H1 (cell line): Measurements from ENCODE around the gene TMEM63C. TPM values are rescaled to one million over a fixed set of nuclear protein-coding genes. Genes with fewer than 3 reads are reported as not detected.

ENCODE experiments used
- CTCF ChIA-PET: fragments of 300-600 bp; sonication (Branson Sonifier 250); formaldehyde crosslinking; loops from one replicate; lab custom pipeline; 2021; ENCODE audit not compliant: partially characterized antibody; lab: Charles Lee
- POLR2A ChIA-PET: fragments of 300-600 bp; sonication (Branson Sonifier 250); formaldehyde crosslinking; loops from one replicate; lab custom pipeline; 2021; ENCODE audit warnings: inconsistent platforms; ENCODE audit not compliant: partially characterized antibody; lab: Charles Lee
- DNase-seq, 2 experiments: peaks; one replicate each; pipeline versions ENCODE4 v3.0.0 to v3.0.0-alpha.2; 2010 to 2022; ENCODE audit warnings: low spot score in 2 of 2, low read depth in 1 of 2, mixed read lengths in 1 of 2
- FAIRE-seq: peaks from 2 replicates; lab custom pipeline; 2011; peaks lifted over from hg19 to GRCh38; lab: Jason Lieb, UNC
- H2AFZ ChIP-seq: 2 replicates; pipeline ENCODE4 v1.8.1; 2012; ENCODE audit warnings: low read length, inconsistent platforms
- H2AK5ac ChIP-seq: 2 replicates; pipeline ENCODE4 v1.6.1; 2013; ENCODE audit warnings: low read depth, low read length
- H2BK120ac ChIP-seq: replicated peaks from 2 replicates; pipeline ENCODE3; 2013; ENCODE audit warnings: low read depth, low read length, inconsistent platforms
- H2BK12ac ChIP-seq: 2 replicates; pipeline ENCODE4 v1.6.1; 2013; ENCODE audit warnings: low read depth, low read length
- H2BK15ac ChIP-seq: 2 replicates; pipeline ENCODE4 v1.6.1; 2013; ENCODE audit warnings: low read length
- H2BK20ac ChIP-seq: 2 replicates; pipeline ENCODE4 v1.6.1; 2013; ENCODE audit warnings: low read length
- H2BK5ac ChIP-seq: 2 replicates; pipeline ENCODE4 v1.6.1; 2013; ENCODE audit warnings: low read depth, low read length
- H3K14ac ChIP-seq: 2 replicates; pipeline ENCODE4 v1.6.1; 2013; ENCODE audit warnings: inconsistent platforms; ENCODE audit not compliant: insufficient read length
- H3K18ac ChIP-seq: 2 replicates; pipeline ENCODE4 v1.6.1; 2013; ENCODE audit warnings: low read length; ENCODE audit errors: extremely low read depth
- H3K23ac ChIP-seq: 2 replicates; pipeline ENCODE4 v1.6.1; 2013; ENCODE audit warnings: inconsistent platforms; ENCODE audit not compliant: insufficient read length
- H3K23me2 ChIP-seq: 2 replicates; pipeline ENCODE4 v1.6.1; 2013; ENCODE audit warnings: low read depth, low read length
- H3K27ac ChIP-seq: 2 replicates; pipeline ENCODE4 v1.6.1; 2011; ENCODE audit warnings: low read depth, low read length, inconsistent platforms
- H3K27me3 ChIP-seq, 4 experiments: replicated peaks in 1 of 4; 1 replicate in 1 of 4; 2 replicates in 3 of 4; pipeline versions ENCODE4 v1.6.1 to v1.8.1; 2011 to 2013; ENCODE audit warnings: low read length in 3 of 4, mild to moderate bottlenecking in 3 of 4, inconsistent platforms in 2 of 4, mixed read lengths in 2 of 4, moderate library complexity in 1 of 4; ENCODE audit not compliant: control insufficient read depth in 3 of 4, insufficient read depth in 3 of 4; ENCODE audit errors: extremely low read depth in 1 of 4
- H3K36me3 ChIP-seq, 4 experiments: 2 replicates each; pipeline versions ENCODE4 v1.6.1 to v1.8.1; 2011 to 2013; ENCODE audit warnings: mild to moderate bottlenecking in 4 of 4, low read length in 3 of 4, moderate library complexity in 2 of 4, control low read depth in 1 of 4, inconsistent platforms in 1 of 4; ENCODE audit not compliant: insufficient read depth in 4 of 4, control insufficient read depth in 2 of 4
- H3K4ac ChIP-seq: replicated peaks from 2 replicates; pipeline ENCODE3; 2013; ENCODE audit warnings: low read length, low read depth, mixed read lengths, inconsistent platforms; ENCODE audit not compliant: insufficient read length
- H3K4me1 ChIP-seq, 4 experiments: replicated peaks in 1 of 4; 1 replicate in 1 of 4; 2 replicates in 3 of 4; pipeline versions ENCODE4 v1.6.1 to v1.8.1; 2011 to 2013; ENCODE audit warnings: low read length in 3 of 4, inconsistent platforms in 2 of 4, mixed read lengths in 1 of 4; ENCODE audit not compliant: insufficient read depth in 4 of 4, control insufficient read depth in 3 of 4
- H3K4me2 ChIP-seq, 2 experiments: 2 replicates each; pipeline versions ENCODE4 v1.6.1 to v1.8.1; 2011 to 2013; ENCODE audit warnings: low read depth in 2 of 2, low read length in 2 of 2, control low read depth in 1 of 2, inconsistent platforms in 1 of 2, mild to moderate bottlenecking in 1 of 2; ENCODE audit not compliant: insufficient read depth in 1 of 2
- H3K4me3 ChIP-seq, 4 experiments: fragments of 200-600, 300-600 bp in 1 of 4; sonication (generic), shearing (Covaris generic), sonication (Bioruptor Twin) in 1 of 4; 2 replicates each; pipeline versions ENCODE4 v1.5.1 to v1.8.1; 2011 to 2016; ENCODE audit warnings: low read length in 4 of 4, low read depth in 3 of 4, control low read depth in 2 of 4, inconsistent platforms in 2 of 4, mild to moderate bottlenecking in 2 of 4, mixed read lengths in 1 of 4, moderate library complexity in 1 of 4; ENCODE audit not compliant: insufficient read depth in 2 of 4; ENCODE audit errors: extremely low read depth in 1 of 4
- H3K56ac ChIP-seq: replicated peaks from 2 replicates; pipeline ENCODE3; 2013; ENCODE audit warnings: low read depth, mild to moderate bottlenecking, mixed read lengths, low read length, inconsistent platforms; ENCODE audit not compliant: insufficient read length
- H3K79me1 ChIP-seq: 2 replicates; pipeline ENCODE4 v1.6.1; 2013; ENCODE audit warnings: low read depth, low read length, control low read depth
- H3K79me2 ChIP-seq, 2 experiments: 2 replicates each; pipeline versions ENCODE4 v1.6.1 to v1.8.1; 2012 to 2013; ENCODE audit warnings: low read length in 2 of 2, mild to moderate bottlenecking in 2 of 2, inconsistent platforms in 1 of 2; ENCODE audit not compliant: insufficient read depth in 2 of 2, control insufficient read depth in 1 of 2
- H3K9ac ChIP-seq, 4 experiments: replicated peaks in 1 of 4; 1 replicate in 1 of 4; 2 replicates in 3 of 4; pipeline versions ENCODE4 v1.6.1 to v1.8.1; 2011 to 2013; ENCODE audit warnings: low read depth in 3 of 4, low read length in 3 of 4, control low read depth in 2 of 4, mild to moderate bottlenecking in 2 of 4, moderate library complexity in 2 of 4, inconsistent platforms in 1 of 4; ENCODE audit errors: extremely low read depth in 1 of 4
- H3K9me3 ChIP-seq, 2 experiments: 2 replicates each; pipeline versions ENCODE4 v1.6.1 to v1.8.1; 2012 to 2013; ENCODE audit warnings: mild to moderate bottlenecking in 2 of 2, moderate library complexity in 2 of 2, control low read depth in 1 of 2, inconsistent platforms in 1 of 2, low read depth in 1 of 2, low read length in 1 of 2, mixed read lengths in 1 of 2; ENCODE audit not compliant: insufficient read depth in 2 of 2
- H4K20me1 ChIP-seq, 2 experiments: replicated peaks in 1 of 2; 2 replicates each; pipeline versions ENCODE3 to v1.8.1; 2011 to 2013; ENCODE audit warnings: inconsistent platforms in 2 of 2, low read length in 2 of 2, mild to moderate bottlenecking in 1 of 2; ENCODE audit not compliant: insufficient read depth in 2 of 2, control insufficient read depth in 1 of 2
- H4K5ac ChIP-seq: 2 replicates; pipeline ENCODE4 v1.6.1; 2013; ENCODE audit warnings: low read length, low read depth, mixed read lengths, inconsistent platforms; ENCODE audit not compliant: insufficient read length
- H4K8ac ChIP-seq: 2 replicates; pipeline ENCODE4 v1.8.0; 2013; ENCODE audit warnings: mild to moderate bottlenecking, moderate library complexity, low read length, inconsistent platforms; ENCODE audit not compliant: insufficient read depth; ENCODE audit errors: extremely low read depth
- H4K91ac ChIP-seq: replicated peaks from 2 replicates; pipeline ENCODE3; 2013; ENCODE audit warnings: low read length, mixed read lengths, inconsistent platforms; ENCODE audit not compliant: insufficient read length
- E2F6 ChIP-seq: IDR thresholded peaks from 2 replicates; pipeline ENCODE4 v1.6.1; 2012; ENCODE audit warnings: inconsistent platforms
- EGR1 ChIP-seq: IDR thresholded peaks from 2 replicates; pipeline ENCODE4 v1.6.1; 2011; ENCODE audit warnings: low read depth, low read length, borderline replicate concordance
- TAF1 ChIP-seq: IDR thresholded peaks from 2 replicates; pipeline ENCODE4 v1.6.1; 2011; ENCODE audit warnings: mild to moderate bottlenecking, low read depth, low read length
- whole genome bisulfite sequencing, 2 experiments: shearing (Covaris generic) in 1 of 2; methylation state at CpG; one replicate each; pipeline versions ENCODE4 v1.1.6 to v1.1.7; 2013 to 2015; ENCODE audit warnings: low lambda C conversion rate in 2 of 2, mixed read lengths in 2 of 2, inconsistent platforms in 1 of 2, low coverage in 1 of 2, missing lambda C conversion rate in 1 of 2; ENCODE audit not compliant: insufficient replicate concordance in 2 of 2, insufficient coverage in 1 of 2, insufficient read length in 1 of 2; ENCODE audit errors: extremely low coverage in 1 of 2, missing lambda C conversion rate in 1 of 2; 5-methylcytosine and 5-hydroxymethylcytosine counted together
- polyA plus RNA-seq, 7 experiments: library from polyadenylated mRNA; depleted of rRNA in 3 of 7; stranded (reverse) in 5 of 7; unstranded in 2 of 7; fragments of >200 nt in 5 of 7; fragments of 200-250 nt in 2 of 7; gene quantifications; 1 replicate in 5 of 7; 2 replicates in 1 of 7; 4 replicates in 1 of 7; pipeline versions ENCODE4 v1.2.1 to v1.2.3, GENCODE V29; 2011 to 2013; ENCODE audit warnings: missing spikeins in 2 of 7, mixed read lengths in 2 of 7
- total RNA-seq: library from RNA; stranded (reverse); fragmentation: NEBNext Ultra II Directional; extraction: Animal tissue kit (Norgen Biotek cat#: 25700); gene quantifications from 2 replicates; pipeline ENCODE4 v1.2.1, GENCODE V29; 2021

The TMEM63C gene
- total and polyA plus RNA-seq, 2 of the 8 experiments (the other 6 are each of a cell fraction or from before 2014, with no cell fraction given): 3.0 to 7.6 TPM

GRCh38 chr14:77195766-77196165, 14.2 kb downstream of the TMEM63C start:
- Histone ChIP-seq H3K23ac (no peak overlapping the region), H2AK5ac (no peak overlapping the region), H2BK5ac (no peak overlapping the region), H3K27me3 (no peaks in the 10 kb centered on the region), H4K5ac (no peak overlapping the region), H2BK120ac (no peak overlapping the region), H3K79me1 (no peaks in the 10 kb centered on the region), H3K14ac (no peak overlapping the region), H3K9ac (no peak overlapping the region), H2AFZ (no peak overlapping the region), H2BK15ac (no peak overlapping the region), H4K91ac (no peak overlapping the region), H2BK20ac (no peak overlapping the region), H4K20me1 (no peaks in the 10 kb centered on the region), H3K4me2 (no peak overlapping the region), H3K4me1 (no peaks in the 10 kb centered on the region; a peak in 1 of 7 replicates), H4K8ac (no peak overlapping the region), H3K79me2 (no peaks in the 10 kb centered on the region), H2BK12ac (no peak overlapping the region), H3K27ac (no peak overlapping the region; the same call in 1 of the 2 replicates), H3K9me3 (no peaks in the 10 kb centered on the region), H3K23me2 (no peaks in the 10 kb centered on the region), H3K4ac (no peak overlapping the region), H3K36me3 (no peaks in the 10 kb centered on the region), H3K56ac (no peak overlapping the region), H3K4me3 (no peak overlapping the region), H3K18ac (no peak overlapping the region)
- 82% methylated on average over 9 of the region's 9 CpGs; no CpG with 5 or more reads in 1 of the 2 experiments for WGBS, 2 experiments
- no peak for DNase-seq
- TF ChIP-seq EGR1: no peak
- TF ChIP-seq TAF1: no peak
- no peak for TF ChIP-seq E2F6
- FAIRE-seq: no peak
- POLR2A ChIA-PET: interaction anchor here (1.3 to 1.4 kb wide), 2 partner anchors 15 to 41 kb away, joined by 3 to 4 read pairs; partner anchors contain the start of gene TMEM63C
- CTCF ChIA-PET: interaction anchor here (0.8 to 8.8 kb wide), 14 partner anchors 9 to 320 kb away, joined by 3 to 110 read pairs (median 6); no protein-coding TSS in a partner anchor
